Measurements from ENCODE around the gene GYS1. TPM values are rescaled to one million over a fixed set of nuclear protein-coding genes. Genes with fewer than 3 reads are reported as not detected.

The GYS1 gene
- total and polyA plus RNA-seq, 2 of the 8 experiments (the other 6 are each of a cell fraction or from before 2014, with no cell fraction given) = 30.0 to 38.7 TPM

DNA sequence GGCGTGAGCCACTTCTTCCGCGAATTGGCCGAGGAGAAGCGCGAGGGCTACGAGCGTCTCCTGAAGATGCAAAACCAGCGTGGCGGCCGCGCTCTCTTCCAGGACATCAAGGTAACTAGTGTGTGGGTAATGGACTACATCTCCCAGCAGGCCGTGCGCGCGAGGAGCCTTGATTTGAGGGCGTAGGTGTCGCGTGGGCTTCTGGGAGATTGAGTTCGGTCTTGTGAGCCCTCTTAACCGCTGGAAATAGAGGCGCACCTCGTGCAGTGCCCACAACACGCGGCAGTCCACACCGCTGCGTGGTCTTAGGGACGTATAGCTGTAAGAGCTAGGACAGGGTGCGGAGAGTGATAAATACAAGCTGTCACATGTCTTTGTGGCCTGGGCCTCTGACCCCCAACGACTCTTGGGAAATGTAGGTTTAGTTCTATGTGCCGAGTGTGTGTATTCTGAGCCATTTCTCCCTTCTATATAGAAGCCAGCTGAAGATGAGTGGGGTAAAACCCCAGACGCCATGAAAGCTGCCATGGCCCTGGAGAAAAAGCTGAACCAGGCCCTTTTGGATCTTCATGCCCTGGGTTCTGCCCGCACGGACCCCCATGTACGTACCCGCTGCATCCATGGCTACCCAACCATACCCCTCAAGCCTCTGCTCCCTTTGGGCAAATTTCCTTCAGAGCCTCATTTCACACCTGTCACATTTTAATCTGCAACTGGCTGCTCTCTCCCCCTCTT, 27.1 kb downstream of the GYS1 start (continued):
- TF ChIP-seq, protein P1, sequence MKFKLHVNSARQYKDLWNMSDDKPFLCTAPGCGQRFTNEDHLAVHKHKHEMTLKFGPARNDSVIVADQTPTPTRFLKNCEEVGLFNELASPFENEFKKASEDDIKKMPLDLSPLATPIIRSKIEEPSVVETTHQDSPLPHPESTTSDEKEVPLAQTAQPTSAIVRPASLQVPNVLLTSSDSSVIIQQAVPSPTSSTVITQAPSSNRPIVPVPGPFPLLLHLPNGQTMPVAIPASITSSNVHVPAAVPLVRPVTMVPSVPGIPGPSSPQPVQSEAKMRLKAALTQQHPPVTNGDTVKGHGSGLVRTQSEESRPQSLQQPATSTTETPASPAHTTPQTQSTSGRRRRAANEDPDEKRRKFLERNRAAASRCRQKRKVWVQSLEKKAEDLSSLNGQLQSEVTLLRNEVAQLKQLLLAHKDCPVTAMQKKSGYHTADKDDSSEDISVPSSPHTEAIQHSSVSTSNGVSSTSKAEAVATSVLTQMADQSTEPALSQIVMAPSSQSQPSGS (IDR thresholded peaks at IDR 0.05; ENCODE audit: low read length) = no peak
- TF ChIP-seq MAFK (IDR thresholded peaks at IDR 0.05; ENCODE audit: low read depth, low read length) (no peak), SRF (IDR thresholded peaks at IDR 0.05; ENCODE audit: low read depth, low read length) (no peak), POLR2A (IDR thresholded peaks at IDR 0.05; ENCODE audit: control extremely low read depth in 1 of 2, low read depth in 2 of 2, low read length in 2 of 2) (peak; percentile 58 to 63), CTCF (IDR thresholded peaks at IDR 0.05; ENCODE audit: control extremely low read depth in 1 of 3, insufficient read depth in 1 of 3, low read depth in 1 of 3, low read length in 3 of 3) (no peak), TAF1 (IDR thresholded peaks at IDR 0.05; ENCODE audit: low read depth, low read length) (0 out of 2 replicates have a peak, but pooled peaks have one; percentile 13), HDAC6 (IDR thresholded peaks at IDR 0.05; ENCODE audit: low read depth, low read length) (no peak), NRF1 (IDR thresholded peaks at IDR 0.05; ENCODE audit: low read depth, low read length) (no peak), POU5F1 (IDR thresholded peaks at IDR 0.05; ENCODE audit: low read depth, low read length) (no peak), EP300 (IDR thresholded peaks at IDR 0.05; ENCODE audit: borderline replicate concordance in 1 of 2, low read depth in 2 of 2, low read length in 2 of 2) (no peak)

Data from H1 (cell line).